Measurements from ENCODE around the gene SACS. TPM values are rescaled to one million over a fixed set of nuclear protein-coding genes. Genes with fewer than 3 reads are reported as not detected.

Gene SACS
- polyA plus RNA-seq, 2 donors = 1.9 to 2.1 TPM

- H3K36me3 ChIP-seq (ENCODE audit: control insufficient read depth in 2 of 2, insufficient read depth in 2 of 2, low read length in 1 of 2) = no peaks in the 10 kb centered on the region
- no peak overlapping the region for H3K27ac ChIP-seq (ENCODE audit: low read depth in 2 of 2, low read length in 1 of 2)
- H3K4me3 ChIP-seq (ENCODE audit: low read depth in 1 of 2, low read length in 2 of 2) = no peak overlapping the region
- no peaks in the 10 kb centered on the region for H3K4me1 ChIP-seq (ENCODE audit: control insufficient read depth in 2 of 2, insufficient read depth in 2 of 2, low read length in 1 of 2)
- no peaks in the 10 kb centered on the region for H3K9me3 ChIP-seq (ENCODE audit: control insufficient read depth in 2 of 2, insufficient read depth in 1 of 2, low read depth in 1 of 2, low read length in 1 of 2)
- 82 to 95% methylated on average over 1 of the region's 1 CpG for WGBS, 2 donors
- H3K27me3 ChIP-seq (ENCODE audit: control insufficient read depth in 1 of 2, insufficient read depth in 2 of 2, low read length in 2 of 2) = no peaks in the 10 kb centered on the region
Observed at GRCh38 chr13:23288564-23288963, 144.9 kb downstream of the SACS start.

- Histone ChIP-seq H3K27me3 (ENCODE audit: control insufficient read depth in 1 of 2, insufficient read depth in 2 of 2, low read length in 2 of 2) (no peaks in the 10 kb centered on the region), H3K27ac (ENCODE audit: low read depth in 2 of 2, low read length in 1 of 2) (no peak overlapping the region), H3K4me1 (ENCODE audit: control insufficient read depth in 2 of 2, insufficient read depth in 2 of 2, low read length in 1 of 2) (no peaks in the 10 kb centered on the region), H3K4me3 (ENCODE audit: low read depth in 1 of 2, low read length in 2 of 2) (no peak overlapping the region), H3K36me3 (ENCODE audit: control insufficient read depth in 2 of 2, insufficient read depth in 2 of 2, low read length in 1 of 2) (no peaks in the 10 kb centered on the region), H3K9me3 (ENCODE audit: control insufficient read depth in 2 of 2, insufficient read depth in 1 of 2, low read depth in 1 of 2, low read length in 1 of 2) (no peaks in the 10 kb centered on the region)
- 72 to 74% methylated on average over 5 of the region's 5 CpGs for WGBS, 2 donors
Observed at GRCh38 chr13:23279321-23279720, 154.2 kb downstream of the SACS start.

Other genes starting within 250 kb of the SACS start
- gene TNFRSF19, start 136.7 kb upstream of the SACS start, polyA plus RNA-seq = 1 to 10 TPM; 4.2 to 6.3 TPM